ENCODE data around the gene DLD. TPM values are rescaled to one million over a fixed set of nuclear protein-coding genes. Genes with fewer than 3 reads are reported as not detected.
A peak's percentile ranks its signal among the peaks of the same experiment; 100 is the strongest.

DLD gene
- total RNA-seq, 1 donor from 2014 or later: 59.8 TPM

- DNase-seq (ENCODE audit: extremely low spot score, unreplicated experiment): no peak
- H3K4me1 Mint-ChIP-seq (ENCODE audit: unreplicated experiment): no peaks in the 10 kb centered on the region
- peaks cover 51% of the 10 kb centered on the region for H3K27me3 Mint-ChIP-seq (ENCODE audit: unreplicated experiment)
- H3K36me3 Mint-ChIP-seq (ENCODE audit: unreplicated experiment): no peaks in the 10 kb centered on the region
- H3K4me3 Mint-ChIP-seq (ENCODE audit: unreplicated experiment): no peak overlapping the region
- no peaks in the 10 kb centered on the region for H3K9me3 Mint-ChIP-seq (ENCODE audit: unreplicated experiment)
- H3K27ac Mint-ChIP-seq (ENCODE audit: unreplicated experiment): no peak overlapping the region
- TF ChIP-seq, protein P1, sequence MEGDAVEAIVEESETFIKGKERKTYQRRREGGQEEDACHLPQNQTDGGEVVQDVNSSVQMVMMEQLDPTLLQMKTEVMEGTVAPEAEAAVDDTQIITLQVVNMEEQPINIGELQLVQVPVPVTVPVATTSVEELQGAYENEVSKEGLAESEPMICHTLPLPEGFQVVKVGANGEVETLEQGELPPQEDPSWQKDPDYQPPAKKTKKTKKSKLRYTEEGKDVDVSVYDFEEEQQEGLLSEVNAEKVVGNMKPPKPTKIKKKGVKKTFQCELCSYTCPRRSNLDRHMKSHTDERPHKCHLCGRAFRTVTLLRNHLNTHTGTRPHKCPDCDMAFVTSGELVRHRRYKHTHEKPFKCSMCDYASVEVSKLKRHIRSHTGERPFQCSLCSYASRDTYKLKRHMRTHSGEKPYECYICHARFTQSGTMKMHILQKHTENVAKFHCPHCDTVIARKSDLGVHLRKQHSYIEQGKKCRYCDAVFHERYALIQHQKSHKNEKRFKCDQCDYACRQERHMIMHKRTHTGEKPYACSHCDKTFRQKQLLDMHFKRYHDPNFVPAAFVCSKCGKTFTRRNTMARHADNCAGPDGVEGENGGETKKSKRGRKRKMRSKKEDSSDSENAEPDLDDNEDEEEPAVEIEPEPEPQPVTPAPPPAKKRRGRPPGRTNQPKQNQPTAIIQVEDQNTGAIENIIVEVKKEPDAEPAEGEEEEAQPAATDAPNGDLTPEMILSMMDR (IDR thresholded peaks at IDR 0.05): no peak
Observed at GRCh38 chr7:107874111-107874510, 16.9 kb upstream of the DLD start.

DNA sequence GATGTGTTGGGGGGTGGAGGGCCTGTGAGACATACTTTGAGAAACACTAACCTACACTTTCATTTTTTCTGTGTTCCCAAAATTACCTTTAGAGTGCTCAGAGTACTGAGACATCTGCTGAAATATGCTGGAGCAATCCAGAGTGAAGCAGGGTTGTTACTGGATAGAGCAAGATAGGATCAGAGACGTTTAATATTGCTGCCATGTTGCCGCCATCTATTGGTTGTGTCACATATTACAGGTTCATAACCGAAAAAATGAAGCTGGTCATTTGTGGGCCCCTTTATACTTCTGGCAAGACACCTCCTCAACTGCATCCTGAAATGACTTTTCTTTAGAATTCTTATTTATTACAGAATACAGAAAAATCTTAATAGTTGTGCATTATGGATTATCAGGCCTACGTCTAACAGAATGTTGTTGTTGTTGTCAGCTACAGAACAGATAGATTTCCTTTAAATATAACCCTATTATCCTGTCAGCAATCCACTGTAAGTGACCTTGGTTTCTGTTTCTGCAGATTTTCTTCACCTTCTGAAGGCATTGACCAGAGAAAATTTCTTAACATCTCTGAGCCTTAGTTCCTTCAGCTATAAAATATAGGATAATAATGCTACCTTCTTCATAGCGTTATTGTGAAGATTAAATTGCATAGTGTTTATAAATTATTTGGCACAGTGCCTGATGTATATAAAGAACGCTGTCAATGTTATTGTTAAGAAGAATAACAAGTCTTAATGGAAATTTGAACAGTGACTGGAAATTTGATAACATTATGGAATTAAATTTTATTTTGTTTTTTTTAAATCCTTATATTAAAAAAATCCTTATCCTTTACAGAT lies 16.2 kb upstream of the DLD start:
- no peaks in the 10 kb centered on the region for H3K36me3 Mint-ChIP-seq (ENCODE audit: unreplicated experiment)
- H3K27me3 Mint-ChIP-seq (ENCODE audit: unreplicated experiment): peaks cover 52% of the 10 kb centered on the region
- H3K4me1 Mint-ChIP-seq (ENCODE audit: unreplicated experiment): peaks cover 2% of the 10 kb centered on the region
- no peak overlapping the region for H3K4me3 Mint-ChIP-seq (ENCODE audit: unreplicated experiment)
- H3K9me3 Mint-ChIP-seq (ENCODE audit: unreplicated experiment): no peaks in the 10 kb centered on the region
- TF ChIP-seq, protein P1 (IDR thresholded peaks at IDR 0.05): peak; percentile 76
- H3K27ac Mint-ChIP-seq (ENCODE audit: unreplicated experiment): no peak overlapping the region
- no peak for DNase-seq (ENCODE audit: extremely low spot score, unreplicated experiment)

GRCh38 chr7:107876916-107877315 lies 14.1 kb upstream of the DLD start:
- Mint-ChIP-seq H3K4me3 (ENCODE audit: unreplicated experiment) (no peak overlapping the region), H3K4me1 (ENCODE audit: unreplicated experiment) (peaks cover 2% of the 10 kb centered on the region), H3K9me3 (ENCODE audit: unreplicated experiment) (no peaks in the 10 kb centered on the region), H3K36me3 (ENCODE audit: unreplicated experiment) (no peaks in the 10 kb centered on the region), H3K27me3 (ENCODE audit: unreplicated experiment) (peaks cover 43% of the 10 kb centered on the region), H3K27ac (ENCODE audit: unreplicated experiment) (no peak overlapping the region)
- no peak for DNase-seq (ENCODE audit: extremely low spot score, unreplicated experiment)
- TF ChIP-seq, protein P1 (IDR thresholded peaks at IDR 0.05): no peak

GRCh38 chr7:107877731-107878382 lies 13.1 kb upstream of the DLD start:
- Mint-ChIP-seq H3K9me3 (ENCODE audit: unreplicated experiment) (no peaks in the 10 kb centered on the region), H3K27me3 (ENCODE audit: unreplicated experiment) (peaks cover 43% of the 10 kb centered on the region), H3K4me1 (ENCODE audit: unreplicated experiment) (peaks cover 2% of the 10 kb centered on the region), H3K36me3 (ENCODE audit: unreplicated experiment) (no peaks in the 10 kb centered on the region), H3K27ac (ENCODE audit: unreplicated experiment) (no peak overlapping the region), H3K4me3 (ENCODE audit: unreplicated experiment) (no peak overlapping the region)
- TF ChIP-seq, protein P1 (IDR thresholded peaks at IDR 0.05): no peak
- no peak for DNase-seq (ENCODE audit: extremely low spot score, unreplicated experiment)

- Mint-ChIP-seq H3K36me3 (ENCODE audit: unreplicated experiment) (no peaks in the 10 kb centered on the region), H3K4me1 (ENCODE audit: unreplicated experiment) (peaks cover 2% of the 10 kb centered on the region), H3K9me3 (ENCODE audit: unreplicated experiment) (no peaks in the 10 kb centered on the region), H3K4me3 (ENCODE audit: unreplicated experiment) (no peak overlapping the region), H3K27ac (ENCODE audit: unreplicated experiment) (no peak overlapping the region), H3K27me3 (ENCODE audit: unreplicated experiment) (peaks cover 41% of the 10 kb centered on the region)
- TF ChIP-seq, protein P1 (IDR thresholded peaks at IDR 0.05): no peak
- DNase-seq (ENCODE audit: extremely low spot score, unreplicated experiment): no peak
Observed at GRCh38 chr7:107878636-107879035, 12.3 kb upstream of the DLD start.
